Transverse colon (tissue), 4 donors: ENCODE data around the gene IL1RAPL1.

Experiments
- CTCF ChIP-seq, 5 experiments: fragments of 200-600 bp in 3 of 5; fragments of 450-650 bp in 2 of 5; sonication (generic) in 3 of 5; IDR thresholded peaks; 1 replicate in 2 of 5; 2 replicates in 3 of 5; pipeline ENCODE4 v1.5.1; 2016 to 2017; ENCODE audit warnings: antibody characterized with exemption in 5 of 5, inconsistent platforms in 3 of 5, mild to moderate bottlenecking in 2 of 5, moderate library complexity in 1 of 5
- POLR2AphosphoS5 ChIP-seq, 3 donors: sonication (generic); formaldehyde crosslinking; IDR thresholded peaks; one replicate each; pipeline ENCODE4 v1.6.1; 2016; ENCODE audit warnings: antibody characterized with exemption in 3 of 3

GRCh38 chrX:29687687-29688086, 1100.4 kb downstream of the IL1RAPL1 start:
- TF ChIP-seq POLR2AphosphoS5 (IDR thresholded peaks at IDR 0.05) (no peak), CTCF (IDR thresholded peaks at IDR 0.05) (no peak)
